HepG2 (cell line): ENCODE data around the gene MSMB. TPM values are rescaled to one million over a fixed set of nuclear protein-coding genes. Genes with fewer than 3 reads are reported as not detected.

Experiments
- ATAC-seq: fragments of 200-7000 bp; cut with Tn5 transposase; 3 replicates; pipeline ENCODE4 v1.9.1; 2020; ENCODE audit warnings: mild to moderate bottlenecking, moderate library complexity
- BruUV-seq: library from RNA; stranded (reverse); fragments of 400-500 nt; replicated peaks from 2 replicates; lab custom pipeline; 2021; lab: Mats Ljungman, UMichigan
- CTCF ChIA-PET: fragments of 300-600 bp; formaldehyde crosslinking; extraction: SDS; loops from one replicate; lab custom pipeline; 2021; ENCODE audit warnings: low total read pairs, inconsistent platforms, low intra/inter-chr PET ratio; lab: Yijun Ruan, JAX
- POLR2A ChIA-PET: fragments of 350-600 bp; sonication (Branson Sonifier 250); formaldehyde crosslinking; loops from one replicate; lab custom pipeline; 2020; ENCODE audit warnings: antibody characterized with exemption, inconsistent platforms; lab: Yijun Ruan, JAX
- DNase-seq: peaks from one replicate; pipeline ENCODE4 v3.0.0-alpha.2; 2015; ENCODE audit warnings: low spot score
- FAIRE-seq: peaks from 3 replicates; lab custom pipeline; 2011; peaks lifted over from hg19 to GRCh38; lab: Jason Lieb, UNC
- H2AFZ ChIP-seq: one replicate; pipeline ENCODE4 v1.6.1; 2011; ENCODE audit warnings: low read length, inconsistent platforms
- H3K27ac ChIP-seq: fragments of 300-600 bp; 3 replicates; pipeline ENCODE4 v1.8.0; 2011; ENCODE audit warnings: mixed run types, mild to moderate bottlenecking, mixed read lengths, low read length, inconsistent platforms; ENCODE audit not compliant: insufficient read depth; ENCODE audit errors: extremely low read length
- H3K27me3 ChIP-seq, 2 experiments: fragments of 200-600 bp in 1 of 2; 2 replicates in 1 of 2; 3 replicates in 1 of 2; pipeline versions ENCODE4 v1.6.0 to v1.8.0; 2011; ENCODE audit warnings: low read length in 2 of 2, mild to moderate bottlenecking in 2 of 2, moderate library complexity in 2 of 2, inconsistent platforms in 1 of 2; ENCODE audit not compliant: insufficient read depth in 2 of 2, control insufficient read depth in 1 of 2
- H3K36me3 ChIP-seq, 2 experiments: fragments of 200-600 bp in 1 of 2; replicated peaks in 1 of 2; 2 replicates in 1 of 2; 3 replicates in 1 of 2; pipeline versions ENCODE4 v1.5.1 to v1.8.0; 2011; ENCODE audit warnings: low read length in 2 of 2, inconsistent platforms in 1 of 2; ENCODE audit not compliant: insufficient read depth in 2 of 2, control insufficient read depth in 1 of 2
- H3K4me1 ChIP-seq: 2 replicates; pipeline ENCODE4 v1.5.1; 2012; ENCODE audit warnings: low read length, inconsistent platforms; ENCODE audit not compliant: insufficient read depth
- H3K4me2 ChIP-seq: 2 replicates; pipeline ENCODE4 v1.6.0; 2011; ENCODE audit warnings: low read depth, low read length, inconsistent platforms
- H3K4me3 ChIP-seq, 3 experiments: fragments of 200-600 bp in 1 of 3; sonication (generic), shearing (Covaris generic) in 1 of 3; replicated peaks in 1 of 3; 2 replicates each; pipeline ENCODE4 v1.5.1; 2011 to 2016; ENCODE audit warnings: low read length in 3 of 3, inconsistent platforms in 2 of 3, low read depth in 2 of 3, mild to moderate bottlenecking in 2 of 3, control low read depth in 1 of 3, mixed read lengths in 1 of 3; ENCODE audit not compliant: insufficient read depth in 1 of 3
- H3K79me2 ChIP-seq: one replicate; pipeline ENCODE4 v1.6.1; 2011; ENCODE audit warnings: low read length, inconsistent platforms; ENCODE audit not compliant: insufficient read depth
- H3K9ac ChIP-seq: 2 replicates; pipeline ENCODE4 v1.6.0; 2011; ENCODE audit warnings: mild to moderate bottlenecking, low read depth, low read length, inconsistent platforms; ENCODE audit not compliant: insufficient read depth
- H3K9me3 ChIP-seq: 2 replicates; pipeline ENCODE4 v1.5.1; 2012; ENCODE audit warnings: mild to moderate bottlenecking, low read length
- H4K20me1 ChIP-seq: 2 replicates; pipeline ENCODE4 v1.6.0; 2011; ENCODE audit warnings: inconsistent platforms, mild to moderate bottlenecking, low read length, moderate library complexity; ENCODE audit not compliant: insufficient read depth
- ARNT2 ChIP-seq: sonication (generic); formaldehyde crosslinking; IDR thresholded peaks from 2 replicates; pipeline ENCODE4 v1.8.0; 2022; ENCODE audit warnings: mild to moderate bottlenecking, low read depth, missing genetic modification reagents, moderate library complexity
- BCL6 ChIP-seq: IDR thresholded peaks from 2 replicates; pipeline ENCODE4 v1.6.1; 2016; ENCODE audit warnings: missing genetic modification reagents, missing compliant biosample characterization
- ELF1 ChIP-seq: sonication (generic); formaldehyde crosslinking; IDR thresholded peaks from 2 replicates; pipeline ENCODE4 v1.4.0; 2020; ENCODE audit warnings: missing genetic modification reagents
- ETV5 ChIP-seq: IDR thresholded peaks from 2 replicates; pipeline ENCODE4 v1.6.1; 2018; ENCODE audit warnings: missing biosample characterization, missing genetic modification reagents, inconsistent platforms, borderline replicate concordance
- FOXC1 ChIP-seq: sonication (generic); formaldehyde crosslinking; IDR thresholded peaks from 2 replicates; pipeline ENCODE4 v1.8.0; 2022; ENCODE audit warnings: mild to moderate bottlenecking, missing genetic modification reagents, borderline replicate concordance
- HMGA1 ChIP-seq: sonication (generic); formaldehyde crosslinking; conservative IDR thresholded peaks from 2 replicates; pipeline ENCODE4 v1.4.0; 2020; ENCODE audit warnings: missing genetic modification reagents
- HNF4G ChIP-seq, 2 experiments: sonication (generic) in 1 of 2; formaldehyde crosslinking in 1 of 2; IDR thresholded peaks; 2 replicates each; pipeline versions ENCODE4 v1.4.0 to v1.6.1; 2011 to 2020; ENCODE audit warnings: borderline replicate concordance in 2 of 2, low read depth in 2 of 2, mild to moderate bottlenecking in 2 of 2, low read length in 1 of 2, missing genetic modification reagents in 1 of 2, moderate library complexity in 1 of 2
- MLX ChIP-seq: IDR thresholded peaks from 2 replicates; pipeline ENCODE4 v1.6.1; 2016
- PHB2 ChIP-seq: fragments of 450-650 bp; IDR thresholded peaks from 2 replicates; pipeline ENCODE4 v1.6.1; 2018; ENCODE audit not compliant: partially characterized antibody
- POGK ChIP-seq: sonication (generic); formaldehyde crosslinking; conservative IDR thresholded peaks from 2 replicates; pipeline ENCODE4 v1.8.0; 2022; ENCODE audit warnings: mild to moderate bottlenecking, moderate library complexity, missing genetic modification reagents
- RARA ChIP-seq: IDR thresholded peaks from 2 replicates; pipeline ENCODE4 v1.6.1; 2016; ENCODE audit warnings: missing genetic modification reagents, missing compliant biosample characterization
- RXRB ChIP-seq: IDR thresholded peaks from 2 replicates; pipeline ENCODE4 v1.6.1; 2016; ENCODE audit warnings: borderline replicate concordance, missing genetic modification reagents, missing compliant biosample characterization
- SAFB2 ChIP-seq: sonication (generic); formaldehyde crosslinking; IDR thresholded peaks from 2 replicates; pipeline ENCODE4 v1.5.1; 2020; ENCODE audit warnings: missing genetic modification reagents, low read depth, mild to moderate bottlenecking, borderline replicate concordance
- SATB2 ChIP-seq: sonication (generic); formaldehyde crosslinking; IDR thresholded peaks from 2 replicates; pipeline ENCODE4 v1.5.0; 2020; ENCODE audit warnings: missing genetic modification reagents
- SIN3A ChIP-seq: IDR thresholded peaks from 2 replicates; pipeline ENCODE4 v1.6.1; 2011; ENCODE audit warnings: low read depth, mild to moderate bottlenecking, control low read depth, low read length, borderline replicate concordance
- SP2 ChIP-seq: sonication (generic); formaldehyde crosslinking; IDR thresholded peaks from 2 replicates; pipeline ENCODE4 v1.5.1; 2020; ENCODE audit warnings: mild to moderate bottlenecking, missing genetic modification reagents
- THAP7 ChIP-seq: sonication (generic); formaldehyde crosslinking; IDR thresholded peaks from 2 replicates; pipeline ENCODE4 v1.8.1; 2023; ENCODE audit warnings: mild to moderate bottlenecking, missing genetic modification reagents
- ZBTB20 ChIP-seq: sonication (generic); formaldehyde crosslinking; IDR thresholded peaks from 2 replicates; pipeline ENCODE4 v1.8.1; 2023; ENCODE audit warnings: missing genetic modification reagents, low read depth, mild to moderate bottlenecking, borderline replicate concordance
- ZNF12 ChIP-seq: sonication (generic); formaldehyde crosslinking; IDR thresholded peaks from 2 replicates; pipeline ENCODE4 v1.5.0; 2020; ENCODE audit warnings: missing genetic modification reagents
- ZNF3 ChIP-seq: IDR thresholded peaks from 2 replicates; pipeline ENCODE4 v1.7.0; 2017; ENCODE audit warnings: inconsistent platforms
- WGBS: methylation state at CpG from one replicate; pipeline ENCODE4 v1.1.6; 2017; ENCODE audit warnings: low lambda C conversion rate; 5-methylcytosine and 5-hydroxymethylcytosine counted together
- in situ Hi-C: cut with HindIII; loops from 2 replicates; pipeline ENCODE4 v1.10.0; 2017; ENCODE audit warnings: low pct_unique_long_range_greater_than_20kb; ENCODE audit not compliant: extremely low pct_ligation_motif_present
- intact Hi-C: fragments of 100-400 bp; cut with micrococcal nuclease; formaldehyde crosslinking; loops from one replicate; pipeline ENCODE4 v1.10.0; 2022; ENCODE audit not compliant: unreplicated experiment
- polyA plus RNA-seq, 8 experiments: library from polyadenylated mRNA; depleted of rRNA in 3 of 8; stranded (reverse) in 7 of 8; unstranded in 1 of 8; fragments of >200 nt; fragmentation: Illumina TruSeq in 4 of 8; extraction: Trizol in 4 of 8; gene quantifications; 2 replicates each; pipeline versions ENCODE4 v1.2.1 to v1.2.3, GENCODE V29; 2011 to 2016; ENCODE audit warnings: low read depth in 4 of 8, missing spikeins in 1 of 8, mixed read lengths in 1 of 8; ENCODE audit not compliant: insufficient read depth in 1 of 8
- total RNA-seq, 5 experiments: library from RNA; depleted of rRNA; stranded (reverse); fragments of >200 nt; fragmentation: Illumina TruSeq; extraction: Trizol; gene quantifications; 2 replicates each; pipeline ENCODE4 v1.2.3, GENCODE V29; 2016; ENCODE audit warnings: low read depth in 1 of 5
- TF ChIP-seq, protein P1 (sequence below): sonication (generic); formaldehyde crosslinking; IDR thresholded peaks from 2 replicates; pipeline ENCODE4 v1.4.0; 2020; ENCODE audit warnings: mild to moderate bottlenecking, missing genetic modification reagents

MSMB gene
- total and polyA plus RNA-seq, 2 of the 13 experiments (the other 11 are each of a cell fraction or from before 2014, with no cell fraction given): 0.84 TPM; not detected in 1

GRCh38 chr10:46019569-46020343 lies 26.3 kb downstream of the MSMB start:
- Histone ChIP-seq H2AFZ (no peak overlapping the region), H3K4me1 (peaks cover 69% of the 10 kb centered on the region), H3K9me3 (no peaks in the 10 kb centered on the region), H3K4me2 (peak overlapping the region; percentile 91), H3K4me3 (peak overlapping the region; percentile 88 to 92 (median 89)), H3K27ac (peak overlapping the region; percentile 86), H3K27me3 (no peaks in the 10 kb centered on the region; a peak in 1 of 5 replicates), H3K79me2 (peaks cover 96% of the 10 kb centered on the region), H3K36me3 (peaks cover 14 to 43% of the 10 kb centered on the region in 2 experiments), H3K9ac (peak overlapping the region; percentile 86), H4K20me1 (peaks cover 96% of the 10 kb centered on the region)
- no peak for FAIRE-seq
- 6% methylated on average over 7 of the region's 7 CpGs for WGBS
- peak; percentile 71 for DNase-seq
- CTCF ChIA-PET: no interaction called here
- ATAC-seq: peak; percentile 12; the same call in 2 of the 3 replicates
- TSS peak; percentile 82 for BruUV-seq
- intact Hi-C loops: loop anchor here (10.0 kb wide), 1 partner anchor 205 kb away; no protein-coding TSS in a partner anchor
- POLR2A ChIA-PET: interaction anchor here (1.0 to 8.7 kb wide), 6 partner anchors 10 to 33 kb away, joined by 6 to 147 read pairs (median 12); partner anchors contain the start of gene NCOA4
- in situ Hi-C loops: no loop called here
- TF ChIP-seq RARA (CRISPR knock-in tag) (0 out of 2 replicates have a peak, but pooled peaks have one; percentile 19), SP2 (CRISPR knock-in tag) (no peak), SIN3A (peak; percentile 49; the same call in 1 of the 2 replicates), ZNF12 (no peak), ELF1 (CRISPR knock-in tag) (no peak), RXRB (CRISPR knock-in tag) (peak; percentile 7; the same call in 1 of the 2 replicates), MLX (CRISPR knock-in tag) (no peak), ZNF3 (CRISPR knock-in tag) (no peak), ETV5 (peak; percentile 10; the same call in 1 of the 2 replicates), PHB2 (no peak), HNF4G (IDR thresholded peaks at IDR 0.05; ENCODE audit: borderline replicate concordance, low read depth, low read length) (peak; percentile 75), HNF4G (CRISPR knock-in tag; IDR thresholded peaks at IDR 0.05; ENCODE audit: borderline replicate concordance, low read depth) (no peak), POGK (CRISPR knock-in tag) (0 out of 2 replicates have a peak, but pooled peaks have one; percentile 37), SAFB2 (CRISPR knock-in tag) (0 out of 2 replicates have a peak, but pooled peaks have one; percentile 59), SATB2 (CRISPR knock-in tag) (no peak), THAP7 (CRISPR knock-in tag) (no peak), FOXC1 (CRISPR knock-in tag) (no peak), ZBTB20 (peak; percentile 12; the same call in 1 of the 2 replicates), HMGA1 (CRISPR knock-in tag) (no peak), BCL6 (CRISPR knock-in tag) (peak; percentile 35; the same call in 1 of the 2 replicates), ARNT2 (CRISPR knock-in tag) (no peak)
- TF ChIP-seq, protein P1, sequence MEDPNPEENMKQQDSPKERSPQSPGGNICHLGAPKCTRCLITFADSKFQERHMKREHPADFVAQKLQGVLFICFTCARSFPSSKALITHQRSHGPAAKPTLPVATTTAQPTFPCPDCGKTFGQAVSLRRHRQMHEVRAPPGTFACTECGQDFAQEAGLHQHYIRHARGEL: no peak
